DND-41 (cell line): ENCODE data around the gene SLC22A25.

Experiments used
- ATAC-seq: fragments of 200-7000 bp; cut with Tn5 transposase; 3 replicates; pipeline ENCODE4 v1.9.1; 2021; ENCODE audit warnings: low read depth; ENCODE audit not compliant: insufficient read depth
- DNase-seq: peaks from one replicate; pipeline ENCODE4 v3.0.0-alpha.2; 2020
- H2AFZ ChIP-seq: 2 replicates; pipeline ENCODE4 v1.6.0; 2012; ENCODE audit warnings: low read depth, low read length
- H3K27ac ChIP-seq: 2 replicates; pipeline ENCODE4 v1.5.1; 2012; ENCODE audit warnings: low read length, inconsistent platforms
- H3K27me3 ChIP-seq: fragments of 200-600 bp; sonication (generic); 2 replicates; pipeline ENCODE4 v1.6.0; 2012; ENCODE audit warnings: low read length, mild to moderate bottlenecking, inconsistent platforms; ENCODE audit not compliant: insufficient read depth, poor library complexity
- H3K36me3 ChIP-seq: 2 replicates; pipeline ENCODE4 v1.5.1; 2012; ENCODE audit warnings: low read length, inconsistent platforms; ENCODE audit not compliant: insufficient read depth
- H3K4me1 ChIP-seq: 2 replicates; pipeline ENCODE4 v1.5.1; 2012; ENCODE audit warnings: mild to moderate bottlenecking, low read length; ENCODE audit not compliant: insufficient read depth
- H3K4me2 ChIP-seq: 2 replicates; pipeline ENCODE4 v1.6.0; 2012; ENCODE audit warnings: mild to moderate bottlenecking, moderate library complexity, low read length, inconsistent platforms; ENCODE audit not compliant: insufficient read depth
- H3K4me3 ChIP-seq, 2 experiments: fragments of 200-600 bp in 1 of 2; shearing (Covaris generic) in 1 of 2; 2 replicates each; pipeline ENCODE4 v1.5.1; 2012 to 2016; ENCODE audit warnings: inconsistent platforms in 2 of 2, low read length in 2 of 2, mild to moderate bottlenecking in 2 of 2, low read depth in 1 of 2, moderate library complexity in 1 of 2
- H3K79me2 ChIP-seq: 2 replicates; pipeline ENCODE4 v1.6.0; 2012; ENCODE audit warnings: low read length, inconsistent platforms; ENCODE audit not compliant: insufficient read depth
- H3K9ac ChIP-seq: 2 replicates; pipeline ENCODE4 v1.6.0; 2012; ENCODE audit warnings: low read depth, mild to moderate bottlenecking, inconsistent platforms, low read length, moderate library complexity
- H3K9me3 ChIP-seq: 2 replicates; pipeline ENCODE4 v1.5.1; 2012; ENCODE audit warnings: low read length, moderate library complexity, mild to moderate bottlenecking, inconsistent platforms; ENCODE audit not compliant: insufficient read depth, severe bottlenecking
- H4K20me1 ChIP-seq: 2 replicates; pipeline ENCODE4 v1.6.0; 2012; ENCODE audit warnings: low read length; ENCODE audit not compliant: insufficient read depth
- EZH2 ChIP-seq: IDR thresholded peaks from 3 replicates; pipeline ENCODE4 v1.6.1; 2012; ENCODE audit warnings: borderline replicate concordance, low read depth, mild to moderate bottlenecking, moderate library complexity, low read length, inconsistent platforms; ENCODE audit not compliant: severe bottlenecking
- TF ChIP-seq, protein P1 (sequence below): IDR thresholded peaks from 2 replicates; pipeline ENCODE4 v1.5.1; 2012; ENCODE audit warnings: borderline replicate concordance, low read length, moderate library complexity, mild to moderate bottlenecking; ENCODE audit not compliant: poor library complexity, severe bottlenecking; ENCODE audit errors: extremely low read depth

The SLC22A25 gene

DNA sequence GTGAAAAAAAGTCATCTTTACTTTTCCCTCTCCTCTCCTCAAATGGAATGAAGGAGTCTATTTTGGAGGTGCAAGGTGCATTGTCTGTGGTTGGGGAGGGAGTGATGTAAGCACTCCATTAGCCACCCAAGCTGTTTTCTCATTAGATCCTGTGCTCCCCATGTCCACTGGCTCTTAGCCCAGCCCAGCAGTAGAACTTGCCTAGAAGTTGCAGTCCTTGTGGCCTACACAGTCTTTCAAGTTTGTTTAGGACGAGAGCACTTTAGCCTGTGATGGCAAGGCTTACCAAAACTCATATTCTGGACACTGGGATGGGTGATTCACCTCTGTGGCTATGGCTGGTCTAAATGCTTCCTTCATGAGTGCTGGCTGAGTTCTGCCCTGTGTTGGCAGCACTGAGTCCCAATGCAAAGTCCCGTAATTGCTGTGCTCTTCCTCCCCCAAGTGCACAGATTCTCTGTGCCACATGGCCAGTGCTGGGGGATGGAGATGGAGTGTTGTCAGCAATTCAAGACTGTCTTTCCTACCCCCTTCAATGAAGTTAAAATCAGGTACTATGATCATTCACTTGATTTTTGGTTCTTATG lies 15.8 kb downstream of the SLC22A25 start:
- Histone ChIP-seq H3K27ac (no peak overlapping the region), H3K9me3 (no peaks in the 10 kb centered on the region)
- no peak for DNase-seq

DNA sequence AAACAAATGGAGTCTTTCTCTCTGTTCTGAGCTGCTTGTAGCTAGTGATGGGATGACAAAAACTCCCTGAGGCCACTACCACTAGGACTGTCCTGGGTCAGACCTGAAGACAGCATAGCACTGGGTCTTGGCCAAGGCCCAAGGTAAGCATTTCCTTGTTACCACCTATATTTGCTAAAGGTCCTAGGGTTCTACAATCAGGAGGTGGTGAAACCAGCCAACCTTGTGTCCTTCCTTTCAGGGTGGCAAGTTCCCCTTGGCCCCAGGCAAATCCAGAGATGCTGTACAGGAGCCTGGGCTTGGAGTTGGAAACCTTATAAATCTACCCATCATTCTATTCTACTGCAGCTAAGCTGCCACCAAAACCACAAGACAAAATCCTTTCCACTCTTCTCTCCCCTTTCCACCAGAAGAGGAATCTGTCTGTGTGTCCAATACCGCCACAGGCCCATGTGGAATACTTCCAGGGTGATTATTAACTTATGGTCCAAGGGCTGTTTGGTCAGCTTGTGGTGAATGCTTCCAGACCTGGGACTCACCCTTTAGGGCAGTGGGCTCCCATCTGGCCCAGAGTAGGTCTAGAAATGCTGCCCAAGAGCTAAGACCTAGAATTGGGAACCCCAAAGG lies 16.8 kb downstream of the SLC22A25 start:
- H4K20me1 ChIP-seq, result no peaks in the 10 kb centered on the region
- TF ChIP-seq, protein P1, sequence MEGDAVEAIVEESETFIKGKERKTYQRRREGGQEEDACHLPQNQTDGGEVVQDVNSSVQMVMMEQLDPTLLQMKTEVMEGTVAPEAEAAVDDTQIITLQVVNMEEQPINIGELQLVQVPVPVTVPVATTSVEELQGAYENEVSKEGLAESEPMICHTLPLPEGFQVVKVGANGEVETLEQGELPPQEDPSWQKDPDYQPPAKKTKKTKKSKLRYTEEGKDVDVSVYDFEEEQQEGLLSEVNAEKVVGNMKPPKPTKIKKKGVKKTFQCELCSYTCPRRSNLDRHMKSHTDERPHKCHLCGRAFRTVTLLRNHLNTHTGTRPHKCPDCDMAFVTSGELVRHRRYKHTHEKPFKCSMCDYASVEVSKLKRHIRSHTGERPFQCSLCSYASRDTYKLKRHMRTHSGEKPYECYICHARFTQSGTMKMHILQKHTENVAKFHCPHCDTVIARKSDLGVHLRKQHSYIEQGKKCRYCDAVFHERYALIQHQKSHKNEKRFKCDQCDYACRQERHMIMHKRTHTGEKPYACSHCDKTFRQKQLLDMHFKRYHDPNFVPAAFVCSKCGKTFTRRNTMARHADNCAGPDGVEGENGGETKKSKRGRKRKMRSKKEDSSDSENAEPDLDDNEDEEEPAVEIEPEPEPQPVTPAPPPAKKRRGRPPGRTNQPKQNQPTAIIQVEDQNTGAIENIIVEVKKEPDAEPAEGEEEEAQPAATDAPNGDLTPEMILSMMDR, result no peak
- TF ChIP-seq EZH2, result no peak
- ATAC-seq, result no peak
- no peaks in the 10 kb centered on the region for H3K9me3 ChIP-seq
- no peak overlapping the region for H2AFZ ChIP-seq
- H3K79me2 ChIP-seq, result no peaks in the 10 kb centered on the region
- H3K9ac ChIP-seq, result no peak overlapping the region
- no peak overlapping the region for H3K27ac ChIP-seq
- no peak for DNase-seq
- H3K4me1 ChIP-seq, result no peaks in the 10 kb centered on the region
- H3K27me3 ChIP-seq, result peaks cover 3% of the 10 kb centered on the region
- H3K36me3 ChIP-seq, result no peaks in the 10 kb centered on the region
- H3K4me2 ChIP-seq, result no peak overlapping the region
- no peak overlapping the region for H3K4me3 ChIP-seq

More for the DNA sequence above, 15.8 kb downstream of the SLC22A25 start:
- TF ChIP-seq EZH2, result no peak
- TF ChIP-seq, protein P1, result no peak
- Histone ChIP-seq H3K4me1 (no peaks in the 10 kb centered on the region), H2AFZ (no peak overlapping the region), H3K36me3 (no peaks in the 10 kb centered on the region), H3K9ac (no peak overlapping the region), H4K20me1 (no peaks in the 10 kb centered on the region), H3K79me2 (no peaks in the 10 kb centered on the region), H3K27me3 (peaks cover 3% of the 10 kb centered on the region), H3K4me2 (no peak overlapping the region), H3K4me3 (no peak overlapping the region)
- no peak for ATAC-seq

DNA sequence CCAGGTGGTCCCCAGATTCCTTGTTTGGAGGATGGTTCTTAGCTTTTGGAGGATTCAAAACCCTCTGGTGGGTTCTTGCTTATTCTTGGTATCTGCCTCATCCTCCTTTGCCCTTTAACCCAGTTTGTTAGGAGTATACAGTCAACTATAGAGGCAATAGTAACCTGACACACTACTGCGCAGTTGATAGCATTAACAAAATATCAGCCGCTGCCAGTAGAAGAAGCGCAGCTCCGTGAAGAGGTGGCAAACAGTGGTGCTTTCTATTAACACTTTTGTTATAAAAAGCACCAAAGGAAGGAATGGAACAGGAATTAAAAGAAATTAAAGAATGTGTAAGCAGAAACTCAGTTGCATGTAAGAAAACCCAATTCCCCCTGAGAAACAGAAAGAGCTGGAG lies 29.3 kb downstream of the SLC22A25 start:
- TF ChIP-seq, protein P1, result no peak
- TF ChIP-seq EZH2, result no peak
- Histone ChIP-seq H2AFZ (no peak overlapping the region), H3K4me1 (no peaks in the 10 kb centered on the region), H3K4me2 (no peak overlapping the region), H3K79me2 (no peaks in the 10 kb centered on the region), H3K36me3 (no peaks in the 10 kb centered on the region), H3K27me3 (peaks cover 10% of the 10 kb centered on the region), H4K20me1 (no peaks in the 10 kb centered on the region), H3K27ac (no peak overlapping the region), H3K9me3 (no peaks in the 10 kb centered on the region), H3K4me3 (no peak overlapping the region), H3K9ac (no peak overlapping the region)
- ATAC-seq, result no peak
- no peak for DNase-seq
